T-helper 1 cell treated with Interleukin-12 subunit alpha and Interleukin-12 subunit beta and Interleukin-4 antibody, amounts not matched to agents 30 ng/mL and 1 ng/mL, for 36 hours (primary cell): ENCODE results near the gene DUSP8. TPM values are rescaled to one million over a fixed set of nuclear protein-coding genes. Genes with fewer than 3 reads are reported as not detected.
"Not testable (repeated sequence)": the region's sequence is repeated elsewhere in the genome, so short reads cannot be mapped to it uniquely, and the experiment has no call there.

Experiments
- intact Hi-C: fragments of 100-400 bp; cut with micrococcal nuclease; formaldehyde crosslinking; loops from one replicate; pipeline ENCODE4 v1.15.1; 2024
- total RNA-seq: library from RNA; stranded (reverse); gene quantifications from 2 replicates; pipeline ENCODE4 v1.2.3, GENCODE V29; 2022

The DUSP8 gene, protein sequence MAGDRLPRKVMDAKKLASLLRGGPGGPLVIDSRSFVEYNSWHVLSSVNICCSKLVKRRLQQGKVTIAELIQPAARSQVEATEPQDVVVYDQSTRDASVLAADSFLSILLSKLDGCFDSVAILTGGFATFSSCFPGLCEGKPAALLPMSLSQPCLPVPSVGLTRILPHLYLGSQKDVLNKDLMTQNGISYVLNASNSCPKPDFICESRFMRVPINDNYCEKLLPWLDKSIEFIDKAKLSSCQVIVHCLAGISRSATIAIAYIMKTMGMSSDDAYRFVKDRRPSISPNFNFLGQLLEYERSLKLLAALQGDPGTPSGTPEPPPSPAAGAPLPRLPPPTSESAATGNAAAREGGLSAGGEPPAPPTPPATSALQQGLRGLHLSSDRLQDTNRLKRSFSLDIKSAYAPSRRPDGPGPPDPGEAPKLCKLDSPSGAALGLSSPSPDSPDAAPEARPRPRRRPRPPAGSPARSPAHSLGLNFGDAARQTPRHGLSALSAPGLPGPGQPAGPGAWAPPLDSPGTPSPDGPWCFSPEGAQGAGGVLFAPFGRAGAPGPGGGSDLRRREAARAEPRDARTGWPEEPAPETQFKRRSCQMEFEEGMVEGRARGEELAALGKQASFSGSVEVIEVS
- total RNA-seq, result 0.59 and 1.3 TPM in 2 replicates

DNA sequence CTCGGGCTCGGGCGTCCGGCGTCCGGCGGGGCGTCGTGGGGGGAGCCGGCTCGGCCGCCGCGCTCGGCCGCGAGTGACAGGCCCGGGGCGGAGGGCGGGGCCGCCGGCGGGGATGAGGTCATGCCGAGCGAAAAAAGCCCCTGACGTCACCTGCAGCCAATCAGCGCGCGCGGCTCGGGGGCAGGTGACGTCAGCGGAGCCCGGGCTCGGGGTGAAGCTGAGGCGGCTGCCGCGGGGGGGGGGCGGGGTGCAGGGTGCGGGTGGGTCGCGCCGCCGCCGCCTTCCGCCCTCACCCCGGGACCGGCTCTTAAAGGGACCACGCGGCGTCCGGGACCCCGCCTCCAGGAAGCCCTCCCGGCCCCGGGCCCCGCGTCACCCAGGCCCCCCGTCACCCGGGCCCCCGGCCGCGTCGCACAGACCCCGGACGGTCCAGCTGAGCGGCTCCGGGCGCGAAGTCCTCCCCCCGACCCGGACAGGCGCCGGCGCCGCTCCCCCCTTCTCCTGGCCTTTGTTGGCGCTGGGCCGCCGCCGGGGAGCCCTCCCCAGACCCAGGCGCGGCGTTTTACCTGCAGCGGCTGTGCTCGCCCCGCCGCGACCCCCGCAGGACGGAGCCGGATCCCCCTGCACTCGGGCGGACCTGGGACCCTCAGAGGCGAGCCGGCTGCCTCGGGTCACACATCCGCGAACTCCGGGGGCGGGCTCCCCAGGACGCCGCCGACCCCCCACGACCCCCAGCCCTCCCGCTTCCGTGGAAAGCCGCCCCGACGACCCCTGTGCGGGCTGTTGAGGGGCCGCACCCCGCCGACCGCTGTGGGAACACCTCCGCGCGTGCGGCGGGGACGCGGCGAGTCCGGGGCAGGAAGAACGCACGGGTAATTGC is at the start of gene DUSP8:
Gene DUSP8, minus strand, starts transcription at position 75 of the 880 bp plus-strand sequence. CDS start 6,445 bp downstream, outside the sequence.
- intact Hi-C loops, result loop anchor here (2.0 to 10.0 kb wide), 4 partner anchors 184 to 645 kb away; partner anchors contain the start of genes AP2A2, BRSK2 and TOLLIP

DNA sequence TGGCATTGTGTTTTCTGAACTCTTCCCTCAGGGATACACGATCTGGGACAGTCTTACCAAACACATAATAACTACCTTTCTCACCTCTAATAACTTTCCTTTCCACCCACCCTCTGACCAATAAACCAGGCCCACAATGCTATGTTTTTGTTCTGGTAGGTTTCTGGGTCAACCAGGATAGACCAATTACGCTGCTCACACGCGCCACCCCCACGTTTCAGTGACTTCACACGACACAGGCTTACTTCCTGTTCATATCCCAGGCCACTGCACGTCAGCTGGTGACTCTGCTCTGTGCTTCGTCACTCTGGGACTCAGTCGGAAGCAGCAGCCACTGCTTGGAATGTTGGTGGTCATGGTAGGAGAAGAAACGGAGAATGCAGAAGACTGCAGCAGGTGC is 47.4 kb upstream of the DUSP8 start:
- intact Hi-C loops, result no loop called here

DNA sequence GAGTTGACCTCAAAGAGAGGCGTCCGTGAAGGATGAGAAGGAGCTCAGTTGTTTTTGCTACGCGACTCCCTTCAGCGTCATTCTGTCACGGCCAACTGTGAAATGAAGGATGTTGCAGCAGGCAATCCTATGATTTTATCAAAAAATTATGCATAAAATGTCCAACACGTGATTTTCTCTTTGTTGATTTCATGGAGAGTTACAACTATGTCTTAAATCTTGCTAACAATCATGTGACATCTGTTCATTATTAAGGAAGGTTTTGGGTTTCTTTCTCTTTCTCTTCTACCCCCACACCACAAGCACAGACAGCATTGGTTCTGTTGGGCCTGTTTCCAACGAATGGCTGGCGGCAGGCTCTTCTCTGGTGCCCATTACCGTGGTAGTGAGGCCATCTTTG is 46.2 kb upstream of the DUSP8 start:
- intact Hi-C loops, result no loop called here

DNA sequence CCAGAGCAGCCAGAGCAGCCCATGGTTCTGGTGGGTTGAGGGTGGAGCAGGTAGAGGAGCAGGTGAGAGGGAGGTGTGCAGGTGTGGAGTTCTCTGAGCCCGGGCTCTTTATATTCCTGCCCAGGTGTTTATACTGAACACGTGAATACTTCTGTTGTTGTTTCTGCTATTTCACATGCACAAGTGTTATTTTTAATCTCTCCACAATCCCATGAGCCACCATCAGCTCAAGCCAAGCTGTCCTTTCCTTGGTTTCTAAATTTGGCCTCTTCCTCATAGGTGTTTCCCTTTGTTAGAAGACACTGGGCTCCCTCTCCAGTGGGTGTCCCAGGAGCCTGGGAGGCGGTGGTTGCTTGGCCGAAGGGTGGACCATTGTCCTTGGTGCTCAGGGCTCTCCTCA is 36.3 kb upstream of the DUSP8 start, which contains the start of gene KRTAP5-3:
Gene KRTAP5-3, minus strand, starts transcription at position 101 of the 400 bp plus-strand sequence. Its CDS starts 78 bp downstream, at position 23.
- intact Hi-C loops, result no loop called here

DNA sequence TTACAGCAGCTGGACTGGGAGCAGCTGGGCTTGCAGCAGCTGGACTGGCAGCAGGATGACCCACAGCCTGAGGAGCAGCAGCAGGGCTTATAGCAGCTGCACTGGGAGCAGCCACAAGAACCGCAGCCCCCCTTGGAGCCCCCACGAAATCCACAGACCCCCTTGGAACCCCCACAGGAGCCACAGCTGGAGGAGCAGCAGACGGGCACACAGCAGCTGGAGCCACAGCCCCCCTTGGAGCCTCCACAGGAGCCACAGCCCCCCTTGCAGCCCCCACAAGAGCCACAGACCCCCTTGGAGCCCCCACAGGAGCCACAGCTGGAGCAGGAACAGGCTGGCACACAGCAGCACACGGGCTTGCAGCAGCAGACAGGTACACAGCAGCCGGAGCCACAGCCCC is 35.8 kb upstream of the DUSP8 start:
- intact Hi-C loops, result not testable (repeated sequence)

DNA sequence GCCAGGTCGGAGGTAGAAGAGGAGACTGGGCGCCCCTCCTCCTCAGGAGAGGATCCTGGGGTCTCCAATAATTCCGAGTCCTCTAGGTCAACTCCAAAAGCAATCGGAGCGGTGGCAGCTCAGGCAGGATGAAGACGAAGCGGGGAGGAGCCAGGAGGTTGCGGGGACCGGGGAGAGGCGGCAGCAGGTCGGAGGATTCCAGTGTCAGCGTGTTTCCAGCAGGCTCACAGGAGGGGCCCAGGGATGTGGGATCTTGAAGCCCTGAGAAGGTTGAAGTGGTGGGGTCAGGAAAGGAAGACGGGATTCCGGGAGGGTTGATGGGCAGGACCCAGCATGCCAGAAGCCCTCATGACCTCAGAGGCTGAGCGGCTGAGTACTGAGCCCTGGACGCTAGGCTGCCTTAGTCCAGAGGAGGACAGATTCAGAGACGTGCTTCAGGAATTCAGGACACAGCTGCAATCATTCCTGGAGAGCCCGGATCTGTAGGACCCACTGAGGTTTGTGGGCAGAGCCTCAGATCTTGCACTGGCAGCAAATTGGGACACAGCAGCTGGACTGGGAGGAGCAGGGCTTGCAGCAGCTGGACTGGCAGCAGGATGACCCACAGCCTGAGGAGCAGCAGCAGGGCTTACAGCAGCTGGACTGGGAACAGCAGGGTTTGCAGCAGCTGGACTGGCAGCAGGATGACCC is 35.2 kb upstream of the DUSP8 start:
- intact Hi-C loops, result not testable (repeated sequence)

DNA sequence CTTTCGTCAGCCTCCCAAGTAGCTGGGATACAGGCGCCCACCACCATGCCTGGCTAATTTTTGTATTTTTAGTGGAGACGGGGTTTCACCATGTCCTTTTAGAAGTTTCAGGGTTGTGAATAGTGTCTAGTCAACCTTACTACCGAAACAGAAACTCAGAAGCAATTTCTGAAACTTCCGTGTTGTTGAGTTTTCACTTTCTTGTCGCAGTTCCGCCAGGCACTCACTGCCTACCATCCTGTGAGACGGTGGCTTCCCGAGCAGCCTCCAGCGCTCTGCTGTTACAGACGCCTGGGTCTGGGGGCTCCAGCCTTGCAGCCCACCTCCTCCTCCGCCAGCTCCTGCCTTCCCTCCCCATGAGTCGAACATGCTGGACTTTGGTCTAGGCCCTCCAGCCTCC is 33.9 kb upstream of the DUSP8 start:
- intact Hi-C loops, result not testable (repeated sequence)

DNA sequence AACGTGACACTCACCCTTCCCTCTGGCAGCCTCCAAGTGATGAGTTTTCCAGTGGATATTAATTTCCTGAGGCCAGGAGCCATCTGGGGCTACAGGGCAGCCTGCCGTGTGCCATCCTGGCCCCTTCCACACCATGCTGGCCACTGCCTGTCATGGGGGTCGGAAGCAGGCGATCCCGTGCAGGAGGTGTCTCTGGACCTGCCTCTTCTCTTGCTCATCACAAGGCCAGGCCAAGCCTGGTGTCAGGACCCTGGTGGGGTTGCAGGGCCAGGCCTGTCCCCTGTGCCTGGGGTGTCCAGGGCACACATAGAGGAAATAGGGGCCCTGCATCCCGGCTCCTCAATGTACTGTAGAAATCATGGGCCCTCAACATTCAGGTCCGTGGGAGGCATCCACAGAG is 32.6 kb upstream of the DUSP8 start:
- intact Hi-C loops, result no loop called here

DNA sequence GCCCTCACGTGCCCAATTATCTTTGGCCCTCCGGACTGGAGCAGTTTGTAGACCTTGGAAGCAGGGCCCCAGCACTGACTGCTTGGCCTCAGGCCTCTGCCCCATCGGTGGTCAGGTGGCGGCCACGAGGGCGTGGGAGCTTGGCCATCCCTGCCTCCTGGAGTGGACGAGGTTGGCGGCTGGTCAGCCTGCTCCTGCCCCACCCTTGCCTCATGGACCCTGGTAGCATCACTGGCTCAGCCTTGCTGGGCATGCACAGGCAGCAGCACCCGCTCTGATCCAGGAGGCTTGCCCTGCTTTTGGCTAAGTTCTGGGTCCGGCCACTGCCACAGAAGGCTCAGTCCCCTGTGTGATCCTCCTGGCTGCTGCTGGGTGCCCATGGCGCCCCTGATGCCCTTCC is 32.1 kb upstream of the DUSP8 start:
- intact Hi-C loops, result no loop called here

DNA sequence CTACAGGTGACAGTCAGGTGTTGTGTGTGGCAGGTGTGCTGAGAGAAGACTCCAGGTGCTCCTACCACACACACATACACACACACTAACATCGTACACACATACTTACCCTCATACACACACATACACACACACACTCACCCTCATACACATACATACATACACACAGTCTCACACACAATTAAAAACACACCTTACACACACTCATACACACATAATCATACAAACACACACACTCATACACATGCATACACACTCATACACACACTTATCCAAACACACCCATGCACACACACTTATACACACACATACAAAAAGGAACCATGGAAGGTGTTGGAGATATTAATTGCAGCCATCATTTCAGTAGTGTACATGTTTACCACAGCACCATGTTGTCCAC is 31.6 kb upstream of the DUSP8 start:
- intact Hi-C loops, result no loop called here

DNA sequence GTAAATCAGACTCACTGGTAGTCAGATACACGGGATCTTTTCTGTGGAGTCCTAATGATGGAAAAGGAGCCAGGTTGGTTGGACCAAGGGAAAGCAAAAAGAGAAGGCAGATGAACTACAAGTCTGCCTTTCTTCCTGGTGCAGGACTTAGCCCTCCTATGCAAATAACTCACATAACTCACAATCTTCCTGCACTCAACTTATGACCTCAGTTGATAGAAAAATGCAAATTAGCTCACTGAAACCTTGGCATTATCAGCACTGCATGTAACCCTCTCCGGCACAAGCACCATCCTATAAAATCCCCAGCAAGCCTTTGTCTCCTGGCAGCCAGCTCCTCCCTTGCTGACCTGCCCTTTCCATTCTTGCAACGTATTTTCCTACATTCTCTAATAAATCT is 29.6 kb upstream of the DUSP8 start:
- intact Hi-C loops, result not testable (repeated sequence)

DNA sequence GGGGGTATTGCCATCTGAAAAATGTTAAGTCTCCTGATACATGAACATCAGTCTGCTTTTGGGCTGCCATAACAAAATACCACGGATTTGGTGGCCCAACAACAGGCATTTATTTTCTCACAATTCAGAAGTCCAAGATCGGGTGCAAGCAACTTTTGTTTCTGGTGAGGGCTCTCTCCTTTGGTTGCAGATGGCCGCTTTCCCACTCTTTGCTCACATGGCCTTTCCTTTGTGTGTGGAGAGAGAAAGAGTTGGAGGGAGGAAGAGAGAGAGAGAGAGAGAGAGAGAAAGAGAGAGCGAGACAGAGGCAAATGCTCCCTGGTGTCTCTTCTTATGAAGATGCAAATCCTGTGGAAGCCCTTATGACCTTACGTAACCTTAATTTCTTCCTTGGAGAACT is 28.6 kb upstream of the DUSP8 start:
- intact Hi-C loops, result no loop called here

DNA sequence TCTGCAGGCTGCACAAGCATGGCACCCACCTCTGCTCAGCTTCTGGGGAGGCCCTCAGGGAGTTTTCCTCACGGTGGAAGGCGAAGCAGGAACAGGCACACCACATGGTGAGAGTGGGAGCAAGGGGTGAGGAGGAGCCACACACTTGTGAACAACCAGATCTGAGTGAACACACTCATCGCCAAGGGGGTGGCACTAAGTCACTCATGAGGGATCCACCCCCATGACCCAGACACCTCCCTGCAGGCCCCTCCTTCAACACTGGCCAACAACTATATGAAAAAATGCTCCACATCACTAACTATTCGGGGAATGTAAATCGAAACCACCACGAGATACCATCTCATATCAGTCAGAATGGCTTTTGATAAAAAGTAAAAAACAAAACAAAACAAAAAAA is 26.7 kb upstream of the DUSP8 start:
- intact Hi-C loops, result no loop called here

DNA sequence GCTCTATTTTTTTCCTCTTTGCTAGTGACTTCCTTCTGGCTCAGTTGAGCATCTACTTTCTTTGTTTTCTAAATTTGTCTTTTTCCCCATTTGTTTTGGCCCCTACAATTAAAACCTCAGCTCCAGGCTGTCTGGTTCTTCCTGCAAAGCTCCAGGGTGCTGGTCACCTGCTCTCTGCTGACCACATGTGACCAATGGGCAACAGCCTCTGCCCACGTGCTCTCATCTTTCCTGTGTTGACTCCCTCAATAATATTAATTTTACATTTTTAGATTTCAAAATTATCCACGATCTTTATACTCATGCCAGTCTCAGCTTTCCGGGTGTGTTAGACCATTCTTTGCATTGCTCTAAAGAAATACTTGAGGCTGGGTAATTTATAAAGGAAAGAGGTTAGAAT is 26.3 kb upstream of the DUSP8 start:
- intact Hi-C loops, result not testable (repeated sequence)

DNA sequence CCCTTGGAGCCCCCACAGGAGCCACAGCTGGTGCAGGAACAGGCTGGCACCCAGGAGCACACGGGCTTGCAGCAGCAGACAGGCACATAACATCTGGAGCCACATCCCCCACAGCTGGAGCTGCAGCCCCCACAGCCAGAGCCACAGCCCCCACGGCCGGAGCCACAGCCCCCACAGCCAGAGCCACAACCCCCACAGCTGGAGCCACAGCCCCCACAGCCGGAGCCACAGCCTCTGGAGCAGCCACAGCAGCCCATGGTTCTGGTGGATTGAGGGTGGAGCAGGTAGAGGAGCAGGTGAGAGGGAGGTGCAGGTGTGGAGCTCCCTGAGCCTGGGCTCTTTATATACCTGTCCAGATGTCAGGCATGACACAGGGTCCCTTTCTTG is 25.9 kb upstream of the DUSP8 start, which contains the start of gene KRTAP5-2:
Gene KRTAP5-2, minus strand, starts transcription at position 301 of the 387 bp plus-strand sequence. Its CDS starts 44 bp downstream, at position 257.
- intact Hi-C loops, result no loop called here

DNA sequence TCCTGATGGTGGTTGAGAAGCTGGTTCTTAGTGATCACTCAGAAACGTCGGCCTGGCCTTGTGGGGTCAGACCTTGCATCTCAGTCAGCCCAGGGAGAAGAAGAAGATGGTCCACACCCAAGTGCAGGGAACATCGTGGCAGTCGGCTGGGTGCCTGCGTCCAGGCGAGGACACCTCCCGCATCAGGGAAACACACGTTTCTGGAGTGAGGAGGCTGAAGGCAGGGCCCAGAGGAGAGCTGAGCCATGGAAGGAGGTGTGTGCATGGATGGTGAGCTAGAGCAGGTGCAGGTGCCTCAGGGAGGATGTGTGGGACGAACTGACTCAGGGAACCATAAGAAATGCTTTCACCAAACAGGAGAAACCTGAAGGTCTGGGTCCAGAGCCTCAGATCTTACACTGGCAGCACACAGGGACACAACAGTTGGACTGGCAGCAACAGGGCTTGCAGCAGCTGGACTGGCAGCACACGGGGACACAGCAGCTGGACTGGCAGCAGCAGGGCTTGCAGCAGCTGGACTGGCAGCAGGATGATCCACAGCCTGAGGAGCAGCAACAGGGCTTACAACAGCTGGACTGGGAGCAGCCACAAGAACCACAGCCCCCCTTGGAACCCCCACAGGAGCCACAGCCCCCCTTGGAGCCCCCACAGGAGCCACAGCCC is 25.4 kb upstream of the DUSP8 start:
- intact Hi-C loops, result no loop called here

DNA sequence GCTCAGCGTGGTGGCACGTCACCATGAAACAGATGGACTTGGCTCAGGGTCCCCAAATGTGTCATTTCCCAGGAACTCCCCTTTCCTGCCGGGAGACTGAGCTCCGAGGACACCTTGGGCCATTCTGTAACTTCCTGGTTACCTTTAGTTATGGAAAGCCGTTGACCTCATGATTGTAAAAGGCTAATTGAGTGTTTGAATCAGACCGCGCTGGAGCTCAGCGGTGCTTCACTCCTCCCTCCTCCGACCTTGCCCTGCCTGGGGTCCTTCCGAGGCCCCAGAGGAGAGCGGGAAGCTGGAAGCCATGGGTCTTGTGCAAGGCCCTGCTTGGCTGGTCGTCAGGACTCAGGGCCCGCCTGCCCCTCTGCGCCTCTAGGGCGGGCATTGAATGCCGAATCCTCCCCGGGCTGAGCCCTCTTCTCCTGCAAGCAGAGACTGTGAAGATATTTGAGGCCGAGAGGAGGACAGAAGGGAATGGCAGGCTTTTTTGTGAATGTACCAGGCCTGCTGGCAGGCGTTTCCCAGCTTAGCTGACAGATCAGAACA is 24.6 kb upstream of the DUSP8 start:
- intact Hi-C loops, result not testable (repeated sequence)

DNA sequence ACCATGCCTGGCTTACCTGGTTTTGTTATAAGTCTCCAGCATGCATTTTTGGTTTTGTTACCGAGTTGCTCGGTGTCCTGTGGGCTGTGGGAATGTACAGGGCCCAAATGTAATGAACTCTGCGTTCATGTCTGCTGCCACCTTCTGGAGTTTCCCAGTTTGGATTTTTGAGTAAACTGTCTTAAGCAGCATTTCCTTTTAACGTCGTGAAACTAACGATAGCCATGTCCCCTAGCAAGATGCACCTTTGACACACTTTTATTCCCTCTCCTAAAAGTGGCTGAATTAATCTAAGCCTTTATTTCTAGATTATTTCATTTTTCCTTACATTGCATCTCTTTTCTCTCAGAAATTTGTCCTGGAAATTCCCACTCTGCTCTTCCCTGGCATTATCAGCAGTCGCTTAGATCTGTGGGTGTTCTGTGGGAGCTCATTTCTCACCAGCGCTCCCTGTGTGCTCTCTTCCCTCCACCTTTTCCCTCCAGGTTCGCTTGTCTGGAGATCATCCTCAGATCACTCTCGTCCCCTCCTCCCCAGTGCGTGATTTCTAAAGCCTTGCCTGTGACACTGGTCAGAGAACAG is 24.0 kb upstream of the DUSP8 start:
- intact Hi-C loops, result not testable (repeated sequence)

DNA sequence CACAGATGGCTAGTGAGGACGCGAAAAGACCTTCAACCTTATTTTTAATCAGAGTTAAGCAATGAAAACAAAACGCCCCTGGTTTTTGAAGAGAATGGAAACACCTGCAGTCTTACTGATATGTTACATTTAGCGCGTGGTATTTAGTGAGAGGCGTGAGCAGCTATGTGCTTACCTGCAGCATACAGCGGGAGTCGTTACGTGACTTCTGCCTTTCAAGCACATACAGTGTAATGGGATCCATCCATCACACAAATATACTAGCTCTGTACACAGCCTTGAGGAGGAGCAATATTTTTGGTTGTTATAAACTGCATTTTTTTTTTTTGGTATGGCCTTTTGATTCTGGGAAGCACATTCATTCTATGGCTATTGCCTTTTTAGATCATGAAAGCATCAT is 20.6 kb upstream of the DUSP8 start:
- intact Hi-C loops, result no loop called here

DNA sequence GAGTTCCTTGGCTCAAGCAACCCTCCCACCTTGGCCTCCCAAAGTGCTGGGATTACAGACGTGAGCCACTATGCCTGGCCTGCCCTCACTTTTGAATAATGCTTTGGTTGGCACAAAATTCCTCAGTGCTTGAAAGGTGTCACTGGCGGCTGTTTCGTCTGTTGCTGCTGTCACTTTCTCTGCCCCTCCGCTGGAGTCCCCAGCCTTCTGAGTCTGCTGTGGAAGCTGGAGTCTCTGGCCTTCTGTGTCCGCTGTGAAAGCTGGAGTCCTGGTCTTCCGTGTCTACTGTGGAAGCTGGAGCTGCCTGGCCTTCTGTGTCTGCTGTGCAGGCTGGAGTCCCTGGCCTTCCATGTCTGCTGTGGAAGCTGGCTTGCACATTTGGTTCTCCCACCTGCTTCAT is 17.9 kb upstream of the DUSP8 start:
- intact Hi-C loops, result loop anchor here (1.0 kb wide), 1 partner anchor 16 kb away; no protein-coding TSS in a partner anchor
